H4 (cell line): ENCODE results near the gene CRTC3. TPM values are rescaled to one million over a fixed set of nuclear protein-coding genes. Genes with fewer than 3 reads are reported as not detected.

ENCODE experiments used
- total RNA-seq: library from RNA; depleted of rRNA; stranded (reverse); fragments of >200 nt; shearing (Covaris generic); gene quantifications from 2 replicates; pipeline ENCODE4 v1.2.3, GENCODE V29; 2014; rRNA removed

Gene CRTC3
- total RNA-seq, 1 experiment from 2014 or later, result 6.8 TPM

Other genes starting within 250 kb of the CRTC3 start
- 0.23 and 0.48 TPM in 2 replicates for gene ZNF774, start 177.6 kb upstream of the CRTC3 start, total RNA-seq
- gene IQGAP1, start 141.7 kb upstream of the CRTC3 start, total RNA-seq, result 39.7 and 53.3 TPM in 2 replicates
- gene BLM, start 187.4 kb downstream of the CRTC3 start, total RNA-seq, result 11.0 and 12.1 TPM in 2 replicates